Measurements from ENCODE around the gene CADM1.

- TF ChIP-seq POLR2A (IDR thresholded peaks at IDR 0.05; ENCODE audit: low read depth, low read length) (no peak), POLR2AphosphoS5 (IDR thresholded peaks at IDR 0.05; ENCODE audit: insufficient read depth, low read depth, low read length) (no peak), CTCF (IDR thresholded peaks at IDR 0.05; ENCODE audit: extremely low read depth in 1 of 2, insufficient read depth in 1 of 2, low read depth in 1 of 2, low read length in 2 of 2) (no peak), EZH2 (IDR thresholded peaks at IDR 0.05; ENCODE audit: borderline replicate concordance, low read depth, low read length, severe bottlenecking) (no peak), MYC (IDR thresholded peaks at IDR 0.05; ENCODE audit: low read depth, low read length) (no peak), GATA2 (IDR thresholded peaks at IDR 0.05; ENCODE audit: insufficient read depth, insufficient read length, low read depth, low read length) (no peak), JUN (IDR thresholded peaks at IDR 0.05; ENCODE audit: borderline replicate concordance, insufficient read depth, insufficient read length, low read depth) (no peak)
Observed at GRCh38 chr11:115276191-115276590, 228.0 kb downstream of the CADM1 start.
